Fibroblast of lung (primary cell): Measurements from ENCODE around the gene VCAN. TPM values are rescaled to one million over a fixed set of nuclear protein-coding genes. Genes with fewer than 3 reads are reported as not detected.

Experiments used
- DNase-seq, 2 donors: peaks; one replicate each; pipeline versions ENCODE4 v3.0.0 to v3.0.0-alpha.2; 2010; ENCODE audit warnings: low read depth in 2 of 2
- H2AFZ ChIP-seq: 2 replicates; pipeline ENCODE4 v1.5.1; 2012; ENCODE audit warnings: low read length, control low read depth, inconsistent platforms
- H3K27ac ChIP-seq: 2 replicates; pipeline ENCODE4 v1.5.1; 2011; ENCODE audit warnings: low read length, control low read depth; ENCODE audit not compliant: insufficient read depth
- H3K27me3 ChIP-seq: 2 replicates; pipeline ENCODE4 v1.5.1; 2011; ENCODE audit warnings: mild to moderate bottlenecking, low read length; ENCODE audit not compliant: control insufficient read depth, insufficient read depth
- H3K36me3 ChIP-seq: 2 replicates; pipeline ENCODE4 v1.5.1; 2011; ENCODE audit warnings: low read length; ENCODE audit not compliant: control insufficient read depth, insufficient read depth
- H3K4me1 ChIP-seq: 2 replicates; pipeline ENCODE4 v1.5.1; 2011; ENCODE audit warnings: low read length; ENCODE audit not compliant: control insufficient read depth, insufficient read depth; ENCODE audit errors: extremely low read depth
- H3K4me2 ChIP-seq: 2 replicates; pipeline ENCODE4 v1.5.1; 2011; ENCODE audit warnings: low read length, control low read depth; ENCODE audit not compliant: insufficient read depth; ENCODE audit errors: extremely low read depth
- H3K4me3 ChIP-seq, 4 experiments: fragments of 200-600 bp in 1 of 4; sonication (generic) in 1 of 4; replicated peaks in 1 of 4; 2 replicates each; pipeline ENCODE4 v1.5.1; 2011 to 2016; ENCODE audit warnings: low read length in 4 of 4, low read depth in 3 of 4, mild to moderate bottlenecking in 3 of 4, control low read depth in 2 of 4, inconsistent platforms in 1 of 4, mixed read lengths in 1 of 4; ENCODE audit not compliant: insufficient read depth in 1 of 4; ENCODE audit errors: control extremely low read depth in 1 of 4
- H3K79me2 ChIP-seq: 2 replicates; pipeline ENCODE4 v1.5.1; 2012; ENCODE audit warnings: mild to moderate bottlenecking, low read length, inconsistent platforms; ENCODE audit not compliant: control insufficient read depth, insufficient read depth
- H3K9ac ChIP-seq: 2 replicates; pipeline ENCODE4 v1.5.1; 2011; ENCODE audit warnings: mild to moderate bottlenecking, low read length, control low read depth; ENCODE audit not compliant: insufficient read depth
- H3K9me3 ChIP-seq: 2 replicates; pipeline ENCODE4 v1.5.1; 2012; ENCODE audit warnings: low read depth, low read length; ENCODE audit not compliant: control insufficient read depth, insufficient read depth
- H4K20me1 ChIP-seq: 2 replicates; pipeline ENCODE4 v1.5.1; 2011; ENCODE audit warnings: low read length; ENCODE audit not compliant: control insufficient read depth, insufficient read depth; ENCODE audit errors: extremely low read depth
- EZH2 ChIP-seq: IDR thresholded peaks from 2 replicates; pipeline ENCODE4 v1.5.1; 2012; ENCODE audit warnings: low read length, control low read depth, mild to moderate bottlenecking; ENCODE audit errors: missing control alignments
- polyA plus RNA-seq, 2 donors: library from polyadenylated mRNA; depleted of rRNA in 1 of 2; stranded (reverse) in 1 of 2; unstranded in 1 of 2; fragments of >200 nt; gene quantifications; 2 replicates each; pipeline ENCODE4 v1.2.1, GENCODE V29; 2011 to 2012; ENCODE audit warnings: missing spikeins in 1 of 2
- total RNA-seq: library from RNA; depleted of rRNA; stranded (reverse); fragments of >200 nt; gene quantifications from 2 replicates; pipeline ENCODE4 v1.2.1, GENCODE V29; 2014
- TF ChIP-seq, protein P1 (sequence below), 2 donors: IDR thresholded peaks in 1 of 2; conservative IDR thresholded peaks in 1 of 2; 1 replicate in 1 of 2; 2 replicates in 1 of 2; pipeline ENCODE4 v1.5.1; 2011 to 2012; ENCODE audit warnings: low read length in 2 of 2, control low read depth in 1 of 2, inconsistent platforms in 1 of 2, low read depth in 1 of 2, mild to moderate bottlenecking in 1 of 2

VCAN gene
- total and polyA plus RNA-seq, 2 donors (not counting 1 experiment from before 2014, with no cell fraction given): 51.9 to 227 TPM

DNA sequence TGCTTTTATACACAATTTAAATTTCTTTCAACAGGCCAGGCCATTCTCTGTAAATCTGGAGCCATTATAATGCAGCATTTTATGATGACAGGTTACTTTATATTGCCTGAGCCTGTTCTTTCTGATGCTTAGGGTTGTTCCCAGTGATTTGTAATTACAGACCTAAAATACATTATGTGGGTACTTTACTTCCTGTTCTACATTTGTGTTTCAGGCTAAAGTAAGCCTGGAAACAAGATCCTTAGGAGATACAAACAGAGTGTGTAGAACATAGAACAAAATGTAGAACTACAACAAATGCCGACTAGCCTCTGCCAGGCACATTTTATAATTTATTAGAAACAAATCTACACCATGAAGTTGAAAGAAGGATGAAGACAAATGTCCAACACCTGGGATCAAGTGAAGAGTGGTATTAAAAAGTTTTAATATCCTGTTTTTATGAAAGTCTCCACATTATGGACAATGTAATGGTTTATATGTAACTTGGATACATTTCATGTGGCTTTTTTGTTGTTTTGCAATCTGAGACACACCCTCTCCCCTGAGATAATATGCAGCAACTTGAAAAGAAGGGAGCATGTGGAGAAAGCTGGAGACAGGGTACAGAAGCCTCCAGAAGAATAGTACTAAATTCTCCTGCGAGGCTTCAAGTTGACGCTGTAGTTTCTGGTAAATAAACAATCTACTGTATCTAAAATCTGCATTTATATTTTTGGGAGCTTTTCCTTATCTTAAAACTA is 46.9 kb downstream of the VCAN start:
- Histone ChIP-seq H3K36me3 (peaks cover 2% of the 10 kb centered on the region), H3K9ac (no peak overlapping the region), H3K27ac (no peak overlapping the region)

DNA sequence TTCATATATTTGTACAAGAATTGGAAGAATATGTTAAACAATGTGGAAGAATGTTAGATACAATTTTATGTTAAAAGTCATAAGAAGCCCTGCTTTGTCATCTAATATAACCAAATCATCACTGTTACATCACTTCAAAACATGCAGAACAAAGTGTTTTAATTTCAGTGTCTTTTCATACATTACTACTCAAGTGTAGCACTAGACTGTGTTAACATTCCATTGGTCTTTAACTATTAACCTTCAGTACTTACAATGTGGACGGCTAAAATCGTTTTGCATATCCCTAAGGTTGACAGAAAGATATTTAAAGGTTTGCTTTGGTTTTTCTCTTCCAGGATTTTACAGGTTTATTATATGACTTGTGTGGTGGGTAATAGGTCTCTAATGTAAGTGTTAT is 50.9 kb downstream of the VCAN start:
- H2AFZ ChIP-seq: no peak overlapping the region
- no peaks in the 10 kb centered on the region for H3K79me2 ChIP-seq
- no peak overlapping the region for H3K4me2 ChIP-seq

More for the DNA sequence above, 46.9 kb downstream of the VCAN start:
- H2AFZ ChIP-seq: no peak overlapping the region
- no peak overlapping the region for H3K4me2 ChIP-seq
- H3K9me3 ChIP-seq: no peaks in the 10 kb centered on the region
- H3K4me3 ChIP-seq: no peak overlapping the region
- H3K27me3 ChIP-seq: no peaks in the 10 kb centered on the region
- no peak for TF ChIP-seq EZH2
- TF ChIP-seq, protein P1, sequence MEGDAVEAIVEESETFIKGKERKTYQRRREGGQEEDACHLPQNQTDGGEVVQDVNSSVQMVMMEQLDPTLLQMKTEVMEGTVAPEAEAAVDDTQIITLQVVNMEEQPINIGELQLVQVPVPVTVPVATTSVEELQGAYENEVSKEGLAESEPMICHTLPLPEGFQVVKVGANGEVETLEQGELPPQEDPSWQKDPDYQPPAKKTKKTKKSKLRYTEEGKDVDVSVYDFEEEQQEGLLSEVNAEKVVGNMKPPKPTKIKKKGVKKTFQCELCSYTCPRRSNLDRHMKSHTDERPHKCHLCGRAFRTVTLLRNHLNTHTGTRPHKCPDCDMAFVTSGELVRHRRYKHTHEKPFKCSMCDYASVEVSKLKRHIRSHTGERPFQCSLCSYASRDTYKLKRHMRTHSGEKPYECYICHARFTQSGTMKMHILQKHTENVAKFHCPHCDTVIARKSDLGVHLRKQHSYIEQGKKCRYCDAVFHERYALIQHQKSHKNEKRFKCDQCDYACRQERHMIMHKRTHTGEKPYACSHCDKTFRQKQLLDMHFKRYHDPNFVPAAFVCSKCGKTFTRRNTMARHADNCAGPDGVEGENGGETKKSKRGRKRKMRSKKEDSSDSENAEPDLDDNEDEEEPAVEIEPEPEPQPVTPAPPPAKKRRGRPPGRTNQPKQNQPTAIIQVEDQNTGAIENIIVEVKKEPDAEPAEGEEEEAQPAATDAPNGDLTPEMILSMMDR (conservative IDR thresholded peaks at IDR 0.05 in 1 of 2, IDR thresholded peaks at IDR 0.05 in 1 of 2; ENCODE audit: low read depth in 1 of 2, low read length in 2 of 2): no peak
- peaks cover 4% of the 10 kb centered on the region for H3K4me1 ChIP-seq
- H3K79me2 ChIP-seq: no peaks in the 10 kb centered on the region
- H4K20me1 ChIP-seq: no peaks in the 10 kb centered on the region
- DNase-seq: peak in 1 of 2 donors; percentile 50

GRCh38 chr5:83523929-83524328 is 52.4 kb downstream of the VCAN start:
- Histone ChIP-seq H2AFZ (no peak overlapping the region), H3K27ac (no peak overlapping the region), H3K79me2 (no peaks in the 10 kb centered on the region), H3K4me2 (no peak overlapping the region), H3K9me3 (no peaks in the 10 kb centered on the region), H3K4me1 (no peaks in the 10 kb centered on the region), H3K4me3 (no peak overlapping the region), H3K9ac (no peak overlapping the region), H3K36me3 (peaks cover 2% of the 10 kb centered on the region), H3K27me3 (no peaks in the 10 kb centered on the region), H4K20me1 (no peaks in the 10 kb centered on the region)
- DNase-seq: peak in 1 of 2 donors; percentile 44
- TF ChIP-seq, protein P1 (conservative IDR thresholded peaks at IDR 0.05 in 1 of 2, IDR thresholded peaks at IDR 0.05 in 1 of 2; ENCODE audit: low read depth in 1 of 2, low read length in 2 of 2): no peak
- TF ChIP-seq EZH2: no peak

More for the DNA sequence above, 50.9 kb downstream of the VCAN start:
- no peaks in the 10 kb centered on the region for H4K20me1 ChIP-seq
- H3K4me1 ChIP-seq: no peaks in the 10 kb centered on the region
- no peak for DNase-seq
- H3K36me3 ChIP-seq: peaks cover 2% of the 10 kb centered on the region
- H3K4me3 ChIP-seq: no peak overlapping the region
- H3K27me3 ChIP-seq: no peaks in the 10 kb centered on the region
- no peak overlapping the region for H3K9ac ChIP-seq
- no peaks in the 10 kb centered on the region for H3K9me3 ChIP-seq
- TF ChIP-seq, protein P1 (conservative IDR thresholded peaks at IDR 0.05 in 1 of 2, IDR thresholded peaks at IDR 0.05 in 1 of 2; ENCODE audit: low read depth in 1 of 2, low read length in 2 of 2): no peak
- no peak for TF ChIP-seq EZH2
- H3K27ac ChIP-seq: no peak overlapping the region
